HEK293 (cell line): ENCODE measurements around the gene P2RX1.

Experiments used
- GLIS1 ChIP-seq: fragments of 450-650 bp; formaldehyde crosslinking; IDR thresholded peaks from 2 replicates; pipeline ENCODE4 v1.5.1; 2016; ENCODE audit warnings: missing biosample characterization, missing genetic modification characterization
- GLIS2 ChIP-seq: fragments of 450-650 bp; formaldehyde crosslinking; IDR thresholded peaks from 2 replicates; pipeline ENCODE4 v1.5.1; 2016; ENCODE audit warnings: missing biosample characterization, missing genetic modification characterization
- KLF17 ChIP-seq: fragments of 450-650 bp; formaldehyde crosslinking; IDR thresholded peaks from 2 replicates; pipeline ENCODE4 v1.5.1; 2016; ENCODE audit warnings: missing biosample characterization, missing genetic modification characterization
- KLF8 ChIP-seq: fragments of 450-650 bp; formaldehyde crosslinking; IDR thresholded peaks from 2 replicates; pipeline ENCODE4 v1.5.1; 2016; ENCODE audit warnings: missing biosample characterization, missing genetic modification characterization
- PRDM10 ChIP-seq: fragments of 450-650 bp; formaldehyde crosslinking; IDR thresholded peaks from 2 replicates; pipeline ENCODE4 v1.5.1; 2016; ENCODE audit warnings: missing biosample characterization, missing genetic modification characterization
- PRDM2 ChIP-seq: fragments of 450-650 bp; formaldehyde crosslinking; IDR thresholded peaks from 2 replicates; pipeline ENCODE4 v1.5.1; 2016; ENCODE audit warnings: missing biosample characterization, missing genetic modification characterization, borderline replicate concordance
- PRDM6 ChIP-seq: fragments of 450-650 bp; formaldehyde crosslinking; IDR thresholded peaks from 2 replicates; pipeline ENCODE4 v1.5.1; 2017; ENCODE audit warnings: missing biosample characterization, missing genetic modification characterization
- RBAK ChIP-seq: fragments of 450-650 bp; formaldehyde crosslinking; IDR thresholded peaks from 2 replicates; pipeline ENCODE4 v1.5.1; 2016; ENCODE audit warnings: missing biosample characterization, missing genetic modification characterization
- REPIN1 ChIP-seq: fragments of 450-650 bp; formaldehyde crosslinking; IDR thresholded peaks from 2 replicates; pipeline ENCODE4 v1.5.1; 2017; ENCODE audit warnings: missing biosample characterization, missing genetic modification characterization, low read depth
- SETDB1 ChIP-seq: IDR thresholded peaks from one replicate; pipeline ENCODE4 v1.6.1; 2017; ENCODE audit warnings: mild to moderate bottlenecking, low read length, moderate library complexity, mixed read lengths; ENCODE audit not compliant: insufficient read length
- ZNF155 ChIP-seq: fragments of 450-650 bp; formaldehyde crosslinking; IDR thresholded peaks from 2 replicates; pipeline ENCODE4 v1.5.1; 2016; ENCODE audit warnings: missing biosample characterization, missing genetic modification characterization
- ZNF214 ChIP-seq: fragments of 450-650 bp; formaldehyde crosslinking; IDR thresholded peaks from 2 replicates; pipeline ENCODE4 v1.5.1; 2017; ENCODE audit warnings: missing biosample characterization, mild to moderate bottlenecking, missing genetic modification characterization, borderline replicate concordance
- ZNF394 ChIP-seq: fragments of 450-650 bp; formaldehyde crosslinking; IDR thresholded peaks from 2 replicates; pipeline ENCODE4 v1.5.1; 2016; ENCODE audit warnings: missing biosample characterization, missing genetic modification characterization, mild to moderate bottlenecking, moderate library complexity, borderline replicate concordance
- ZNF398 ChIP-seq: fragments of 450-650 bp; formaldehyde crosslinking; IDR thresholded peaks from 2 replicates; pipeline ENCODE4 v1.5.1; 2017; ENCODE audit warnings: missing biosample characterization, missing genetic modification characterization
- ZNF621 ChIP-seq: fragments of 450-650 bp; formaldehyde crosslinking; IDR thresholded peaks from 2 replicates; pipeline ENCODE4 v1.5.1; 2017; ENCODE audit warnings: missing biosample characterization, missing genetic modification characterization
- ZNF785 ChIP-seq: fragments of 450-650 bp; formaldehyde crosslinking; IDR thresholded peaks from 2 replicates; pipeline ENCODE4 v1.5.1; 2016; ENCODE audit warnings: missing biosample characterization, missing genetic modification characterization
- ZSCAN18 ChIP-seq: fragments of 450-650 bp; formaldehyde crosslinking; IDR thresholded peaks from 2 replicates; pipeline ENCODE4 v1.5.1; 2016; ENCODE audit warnings: missing biosample characterization, missing genetic modification characterization

Gene P2RX1

GRCh38 chr17:3887394-3887793 is 28.9 kb downstream of the P2RX1 start (continued):
- 0 out of 2 replicates have a peak, but pooled peaks have one; percentile 40 for TF ChIP-seq PRDM2 (tag by site-specific recombination)
- TF ChIP-seq ZNF621 (tag by site-specific recombination): 0 out of 2 replicates have a peak, but pooled peaks have one; percentile 78
- TF ChIP-seq KLF8: no peak
- TF ChIP-seq REPIN1 (tag by site-specific recombination): no peak
- TF ChIP-seq SETDB1: no peak
- TF ChIP-seq PRDM6 (tag by site-specific recombination): no peak
- TF ChIP-seq GLIS2 (tag by site-specific recombination): peak; percentile 63
- no peak for TF ChIP-seq PRDM10 (tag by site-specific recombination)
- no peak for TF ChIP-seq RBAK
- no peak for TF ChIP-seq ZNF214 (tag by site-specific recombination)
- no peak for TF ChIP-seq ZNF155 (tag by site-specific recombination)
- TF ChIP-seq GLIS1 (tag by site-specific recombination): peak; percentile 95
- 0 out of 2 replicates have a peak, but pooled peaks have one; percentile 36 for TF ChIP-seq ZNF398 (tag by site-specific recombination)
- no peak for TF ChIP-seq ZNF785 (tag by site-specific recombination)
- 0 out of 2 replicates have a peak, but pooled peaks have one; percentile 10 for TF ChIP-seq KLF17 (tag by site-specific recombination)
- no peak for TF ChIP-seq ZNF394
- TF ChIP-seq ZSCAN18: no peak
